HL-60 (cell line): ENCODE data around the gene LLCFC1.

Source experiments
- POLR2AphosphoS5 ChIP-seq: IDR thresholded peaks from 2 replicates; pipeline ENCODE4 v1.6.1; 2012; ENCODE audit warnings: low read depth
- REST ChIP-seq: IDR thresholded peaks from 2 replicates; pipeline ENCODE4 v1.6.1; 2012; ENCODE audit warnings: low read depth; ENCODE audit not compliant: insufficient replicate concordance
- SPI1 ChIP-seq: IDR thresholded peaks from 2 replicates; pipeline ENCODE4 v1.6.1; 2012; ENCODE audit warnings: low read depth, mild to moderate bottlenecking, borderline replicate concordance
- TF ChIP-seq, protein P1 (sequence below): IDR thresholded peaks from one replicate; pipeline ENCODE4 v1.5.1; 2011; ENCODE audit warnings: low read length, control low read depth, inconsistent platforms; ENCODE audit not compliant: insufficient read depth

DNA sequence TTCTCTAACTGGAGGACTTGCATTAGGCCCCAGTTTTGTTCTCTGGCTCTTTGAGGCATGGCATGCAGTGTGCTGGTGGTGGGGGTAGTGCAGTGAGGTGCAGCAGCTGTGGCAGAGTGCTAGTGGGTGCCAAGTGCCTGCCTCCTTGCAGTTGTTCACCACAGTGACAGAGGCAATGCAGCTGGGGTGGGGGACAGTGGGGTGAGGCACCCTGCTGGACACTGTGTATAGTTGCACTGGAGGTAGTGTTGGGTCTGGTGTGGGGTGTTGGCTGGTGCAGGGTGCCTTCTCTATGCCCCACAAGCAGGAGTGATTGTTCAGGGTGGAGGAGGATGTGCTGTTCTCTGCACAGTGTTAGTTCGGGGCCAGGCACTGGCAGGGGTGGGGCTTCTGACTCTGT is 44.5 kb downstream of the LLCFC1 start:
- TF ChIP-seq, protein P1, sequence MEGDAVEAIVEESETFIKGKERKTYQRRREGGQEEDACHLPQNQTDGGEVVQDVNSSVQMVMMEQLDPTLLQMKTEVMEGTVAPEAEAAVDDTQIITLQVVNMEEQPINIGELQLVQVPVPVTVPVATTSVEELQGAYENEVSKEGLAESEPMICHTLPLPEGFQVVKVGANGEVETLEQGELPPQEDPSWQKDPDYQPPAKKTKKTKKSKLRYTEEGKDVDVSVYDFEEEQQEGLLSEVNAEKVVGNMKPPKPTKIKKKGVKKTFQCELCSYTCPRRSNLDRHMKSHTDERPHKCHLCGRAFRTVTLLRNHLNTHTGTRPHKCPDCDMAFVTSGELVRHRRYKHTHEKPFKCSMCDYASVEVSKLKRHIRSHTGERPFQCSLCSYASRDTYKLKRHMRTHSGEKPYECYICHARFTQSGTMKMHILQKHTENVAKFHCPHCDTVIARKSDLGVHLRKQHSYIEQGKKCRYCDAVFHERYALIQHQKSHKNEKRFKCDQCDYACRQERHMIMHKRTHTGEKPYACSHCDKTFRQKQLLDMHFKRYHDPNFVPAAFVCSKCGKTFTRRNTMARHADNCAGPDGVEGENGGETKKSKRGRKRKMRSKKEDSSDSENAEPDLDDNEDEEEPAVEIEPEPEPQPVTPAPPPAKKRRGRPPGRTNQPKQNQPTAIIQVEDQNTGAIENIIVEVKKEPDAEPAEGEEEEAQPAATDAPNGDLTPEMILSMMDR = no peak
- TF ChIP-seq POLR2AphosphoS5 (no peak), REST (no peak), SPI1 (no peak)
